GM18951 (cell line): Measurements from ENCODE around the gene TFDP2.
"Not testable (repeated sequence)": the region's sequence is repeated elsewhere in the genome, so short reads cannot be mapped to it uniquely, and the experiment has no call there.

ENCODE experiments used
- POLR2A ChIP-seq: IDR thresholded peaks from 4 replicates; pipeline ENCODE4 v1.6.1; 2011; ENCODE audit warnings: mild to moderate bottlenecking; ENCODE audit not compliant: insufficient read length, insufficient read depth; ENCODE audit errors: extremely low read depth
- in situ Hi-C: fragments of 300-500 bp; cut with MboI; formaldehyde crosslinking; loops from one replicate; pipeline ENCODE4 v1.12.0; 2022; ENCODE audit warnings: low sequenced_read_pairs, mixed read lengths, inconsistent platforms; ENCODE audit not compliant: unreplicated experiment

The TFDP2 gene

GRCh38 chr3:142149673-142149992 lies 289 bp upstream of the TFDP2 start:
- TF ChIP-seq POLR2A: no peak
- in situ Hi-C loops: no loop called here

GRCh38 chr3:142148044-142148791 lies 1.1 kb downstream of the TFDP2 start:
- in situ Hi-C loops: no loop called here
- no peak for TF ChIP-seq POLR2A

GRCh38 chr3:142144587-142144986 lies 4.8 kb downstream of the TFDP2 start:
- in situ Hi-C loops: not testable (repeated sequence)

- in situ Hi-C loops: not testable (repeated sequence)
These were observed 8.6 kb downstream of the TFDP2 start for GRCh38 chr3:142140608-142141285.

GRCh38 chr3:142137089-142137488 lies 12.3 kb downstream of the TFDP2 start:
- in situ Hi-C loops: not testable (repeated sequence)

GRCh38 chr3:142134799-142135325 lies 14.5 kb downstream of the TFDP2 start:
- no peak for TF ChIP-seq POLR2A
- in situ Hi-C loops: no loop called here

- no peak for TF ChIP-seq POLR2A
- in situ Hi-C loops: no loop called here
These were observed 19.7 kb downstream of the TFDP2 start for GRCh38 chr3:142129516-142130171.

GRCh38 chr3:142127941-142128658 lies 21.2 kb downstream of the TFDP2 start:
- no peak for TF ChIP-seq POLR2A
- in situ Hi-C loops: no loop called here

GRCh38 chr3:142124243-142124642 lies 25.1 kb downstream of the TFDP2 start:
- TF ChIP-seq POLR2A: no peak
- in situ Hi-C loops: no loop called here

GRCh38 chr3:142120707-142121106 lies 28.6 kb downstream of the TFDP2 start:
- in situ Hi-C loops: no loop called here
- no peak for TF ChIP-seq POLR2A

- in situ Hi-C loops: no loop called here
- TF ChIP-seq POLR2A: no peak
These were observed 30.4 kb downstream of the TFDP2 start for GRCh38 chr3:142118911-142119310.

- no peak for TF ChIP-seq POLR2A
- in situ Hi-C loops: no loop called here
These were observed 32.1 kb downstream of the TFDP2 start for GRCh38 chr3:142117056-142117851.
